Loucy (cell line): ENCODE data around the gene NR2C2.
A peak's percentile ranks its signal among the peaks of the same experiment; 100 is the strongest.

Experiments
- H2AFZ ChIP-seq: fragments of 200-600 bp; sonication (generic); 2 replicates; pipeline ENCODE4 v1.6.0; 2016; ENCODE audit warnings: antibody characterized with exemption, mild to moderate bottlenecking, low read length, moderate library complexity
- H3F3A ChIP-seq: fragments of 200-600 bp; 2 replicates; pipeline ENCODE4 v1.6.0; 2016; ENCODE audit warnings: antibody characterized with exemption, low read depth, mild to moderate bottlenecking
- H3K27me3 ChIP-seq: fragments of 200-600 bp; sonication (generic); 2 replicates; pipeline ENCODE4 v1.6.1; 2014; ENCODE audit warnings: low read length, mild to moderate bottlenecking; ENCODE audit not compliant: insufficient read depth, poor library complexity, severe bottlenecking
- H3K36me3 ChIP-seq: fragments of 200-600 bp; sonication (generic); 2 replicates; pipeline ENCODE4 v1.6.1; 2016; ENCODE audit warnings: low read length; ENCODE audit not compliant: insufficient read depth
- H3K4me1 ChIP-seq: fragments of 200-600 bp; sonication (generic); 2 replicates; pipeline ENCODE4 v1.5.1; 2014; ENCODE audit warnings: low read length, mild to moderate bottlenecking; ENCODE audit not compliant: insufficient read depth, poor library complexity, severe bottlenecking
- H3K4me2 ChIP-seq: fragments of 200-600 bp; sonication (generic); 2 replicates; pipeline ENCODE4 v1.6.0; 2014; ENCODE audit warnings: antibody characterized with exemption, low read length, low read depth, mild to moderate bottlenecking; ENCODE audit not compliant: poor library complexity, severe bottlenecking
- H3K4me3 ChIP-seq: fragments of 200-600 bp; sonication (generic); 2 replicates; pipeline ENCODE4 v1.5.1; 2014; ENCODE audit warnings: low read length, mild to moderate bottlenecking, mixed read lengths; ENCODE audit not compliant: poor library complexity, severe bottlenecking
- H3K79me2 ChIP-seq: fragments of 200-600 bp; sonication (generic); 2 replicates; pipeline ENCODE4 v1.6.1; 2014; ENCODE audit warnings: low read length; ENCODE audit not compliant: insufficient read depth
- H3K9ac ChIP-seq: fragments of 200-600 bp; sonication (generic); 2 replicates; pipeline ENCODE4 v1.6.0; 2014; ENCODE audit warnings: mild to moderate bottlenecking, low read depth, low read length, moderate library complexity; ENCODE audit not compliant: poor library complexity, severe bottlenecking
- H3K9me2 ChIP-seq: fragments of 200-600 bp; sonication (generic); replicated peaks from 2 replicates; pipeline ENCODE4 v1.6.1; 2016; ENCODE audit warnings: low read depth, low read length, mixed read lengths
- H3K9me3 ChIP-seq: fragments of 200-600 bp; sonication (generic); 2 replicates; pipeline ENCODE4 v1.6.1; 2014; ENCODE audit warnings: mild to moderate bottlenecking, antibody characterized with exemption, low read length, low read depth; ENCODE audit not compliant: insufficient read depth
- H4K20me1 ChIP-seq: fragments of 200-600 bp; sonication (generic); 2 replicates; pipeline ENCODE4 v1.6.0; 2014; ENCODE audit warnings: antibody characterized with exemption, low read length, mild to moderate bottlenecking; ENCODE audit not compliant: insufficient read depth, poor library complexity, severe bottlenecking
- EZH2phosphoT487 ChIP-seq: fragments of 200-600 bp; IDR thresholded peaks from 2 replicates; pipeline ENCODE4 v1.6.1; 2018; ENCODE audit warnings: antibody characterized with exemption, mild to moderate bottlenecking, moderate library complexity, borderline replicate concordance
- TF ChIP-seq, protein P1 (sequence below): fragments of 200-600 bp; sonication (generic); conservative IDR thresholded peaks from 2 replicates; pipeline ENCODE4 v1.5.1; 2014; ENCODE audit warnings: mild to moderate bottlenecking, antibody characterized with exemption, low read length

Gene NR2C2

DNA sequence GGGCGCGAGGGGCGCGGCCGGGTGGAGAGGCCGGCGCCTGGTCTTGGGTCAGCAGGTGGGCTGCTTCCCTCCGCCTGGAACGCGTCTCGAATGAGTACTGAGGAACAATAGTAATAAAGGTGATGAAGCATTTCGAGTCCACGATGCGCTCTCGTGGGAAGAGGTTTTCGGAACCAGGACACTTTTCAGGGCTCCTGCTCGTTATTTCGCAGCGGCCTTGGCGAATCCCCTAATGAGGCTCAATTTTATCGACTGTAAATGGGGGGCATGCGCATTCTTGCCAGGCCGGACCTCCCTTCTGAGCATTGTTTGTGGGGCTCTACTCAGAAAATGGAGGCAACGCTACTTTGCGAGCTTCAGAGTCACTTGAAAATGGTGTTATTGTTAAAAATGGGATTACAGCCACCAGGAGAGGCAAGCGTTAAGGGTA is 1.2 kb downstream of the NR2C2 start:
- Histone ChIP-seq H3K9me2 (no peaks in the 10 kb centered on the region), H3K79me2 (peaks cover 88% of the 10 kb centered on the region), H4K20me1 (peaks cover 76% of the 10 kb centered on the region), H3F3A (peaks cover 13% of the 10 kb centered on the region; the same call in 1 of the 2 replicates), H3K4me1 (peaks cover 54% of the 10 kb centered on the region), H3K4me2 (peak overlapping the region; percentile 97), H3K9ac (peak overlapping the region; percentile 94), H3K4me3 (peak overlapping the region; percentile 98), H2AFZ (no peak overlapping the region), H3K27me3 (no peaks in the 10 kb centered on the region), H3K9me3 (no peaks in the 10 kb centered on the region), H3K36me3 (peaks cover 20% of the 10 kb centered on the region; the same call in 1 of the 2 replicates)
- TF ChIP-seq, protein P1, sequence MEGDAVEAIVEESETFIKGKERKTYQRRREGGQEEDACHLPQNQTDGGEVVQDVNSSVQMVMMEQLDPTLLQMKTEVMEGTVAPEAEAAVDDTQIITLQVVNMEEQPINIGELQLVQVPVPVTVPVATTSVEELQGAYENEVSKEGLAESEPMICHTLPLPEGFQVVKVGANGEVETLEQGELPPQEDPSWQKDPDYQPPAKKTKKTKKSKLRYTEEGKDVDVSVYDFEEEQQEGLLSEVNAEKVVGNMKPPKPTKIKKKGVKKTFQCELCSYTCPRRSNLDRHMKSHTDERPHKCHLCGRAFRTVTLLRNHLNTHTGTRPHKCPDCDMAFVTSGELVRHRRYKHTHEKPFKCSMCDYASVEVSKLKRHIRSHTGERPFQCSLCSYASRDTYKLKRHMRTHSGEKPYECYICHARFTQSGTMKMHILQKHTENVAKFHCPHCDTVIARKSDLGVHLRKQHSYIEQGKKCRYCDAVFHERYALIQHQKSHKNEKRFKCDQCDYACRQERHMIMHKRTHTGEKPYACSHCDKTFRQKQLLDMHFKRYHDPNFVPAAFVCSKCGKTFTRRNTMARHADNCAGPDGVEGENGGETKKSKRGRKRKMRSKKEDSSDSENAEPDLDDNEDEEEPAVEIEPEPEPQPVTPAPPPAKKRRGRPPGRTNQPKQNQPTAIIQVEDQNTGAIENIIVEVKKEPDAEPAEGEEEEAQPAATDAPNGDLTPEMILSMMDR: no peak
- TF ChIP-seq EZH2phosphoT487: no peak

DNA sequence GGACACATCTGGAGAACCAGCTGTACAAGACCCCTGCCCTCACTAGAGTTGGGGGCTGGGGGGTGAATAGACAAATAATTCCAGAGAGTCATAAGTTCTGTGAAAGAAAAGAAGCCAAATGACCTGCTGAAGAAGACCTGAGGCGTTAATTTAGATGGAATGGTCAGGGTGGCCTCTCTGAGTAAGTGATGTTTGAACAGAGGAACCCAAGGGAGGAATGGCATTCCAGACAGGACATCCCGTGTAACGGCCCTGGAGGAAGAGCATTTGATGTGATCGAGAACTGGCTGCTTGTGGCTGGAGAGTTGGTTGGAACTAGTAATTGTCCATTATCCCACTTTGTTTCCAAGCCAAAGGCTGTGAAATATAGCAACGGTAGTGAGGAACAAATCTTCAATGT is 1.7 kb downstream of the NR2C2 start:
- peaks cover 87% of the 10 kb centered on the region for H3K79me2 ChIP-seq
- no peaks in the 10 kb centered on the region for H3K9me3 ChIP-seq
- H3K9me2 ChIP-seq: no peaks in the 10 kb centered on the region
- peaks cover 15% of the 10 kb centered on the region; the same call in 1 of the 2 replicates for H3K36me3 ChIP-seq
- H3K27me3 ChIP-seq: no peaks in the 10 kb centered on the region
- peak overlapping the region; percentile 98 for H3K4me3 ChIP-seq
- peaks cover 54% of the 10 kb centered on the region for H3K4me1 ChIP-seq
- TF ChIP-seq, protein P1: no peak
- TF ChIP-seq EZH2phosphoT487: no peak
- H3K9ac ChIP-seq: peak overlapping the region; percentile 94
- peaks cover 12% of the 10 kb centered on the region; the same call in 1 of the 2 replicates for H3F3A ChIP-seq
- no peak overlapping the region for H2AFZ ChIP-seq
- peaks cover 76% of the 10 kb centered on the region for H4K20me1 ChIP-seq
- peak overlapping the region; percentile 97 for H3K4me2 ChIP-seq

DNA sequence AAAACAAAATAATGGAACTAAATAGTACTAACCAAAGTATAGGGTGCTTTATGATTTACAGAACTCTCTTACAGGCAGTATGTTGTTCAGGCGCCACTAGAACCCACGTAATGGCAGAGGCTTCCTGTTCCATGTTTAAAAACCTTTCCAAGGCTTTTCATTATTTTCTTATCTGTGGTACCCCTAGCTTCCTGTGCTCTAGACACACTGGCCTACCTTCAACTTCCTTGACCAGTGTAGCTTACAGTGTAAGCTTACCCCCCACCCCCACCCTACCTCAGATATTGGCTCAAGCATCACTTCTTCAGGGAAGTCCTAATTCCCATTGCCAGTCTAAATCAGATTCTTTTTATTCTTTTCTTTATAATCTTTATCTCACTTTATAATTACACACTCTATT is 2.9 kb downstream of the NR2C2 start:
- peaks cover 4% of the 10 kb centered on the region; the same call in 1 of the 2 replicates for H3K36me3 ChIP-seq
- peaks cover 10% of the 10 kb centered on the region; the same call in 1 of the 2 replicates for H3F3A ChIP-seq
- no peaks in the 10 kb centered on the region for H3K9me2 ChIP-seq
- TF ChIP-seq EZH2phosphoT487: no peak
- TF ChIP-seq, protein P1: no peak
- peaks cover 54% of the 10 kb centered on the region for H3K4me1 ChIP-seq
- H4K20me1 ChIP-seq: peaks cover 83% of the 10 kb centered on the region
- peaks cover 86% of the 10 kb centered on the region for H3K79me2 ChIP-seq
- peak overlapping the region; percentile 94 for H3K9ac ChIP-seq
- H3K4me3 ChIP-seq: peak overlapping the region; percentile 98
- H3K4me2 ChIP-seq: peak overlapping the region; percentile 97
- H3K9me3 ChIP-seq: no peaks in the 10 kb centered on the region
- H3K27me3 ChIP-seq: no peaks in the 10 kb centered on the region
- no peak overlapping the region for H2AFZ ChIP-seq
